GM12892 (cell line): Measurements from ENCODE around the gene CLDN1.

ENCODE experiments used
- POLR2A ChIP-seq: IDR thresholded peaks from 2 replicates; pipeline ENCODE4 v1.6.1; 2011; ENCODE audit warnings: low read depth, low read length, control low read depth
- POLR2AphosphoS5 ChIP-seq: IDR thresholded peaks from 2 replicates; pipeline ENCODE4 v1.6.1; 2011; ENCODE audit warnings: low read depth, low read length, control low read depth
- TAF1 ChIP-seq: IDR thresholded peaks from 2 replicates; pipeline ENCODE4 v1.6.1; 2011; ENCODE audit warnings: low read depth, mild to moderate bottlenecking, control low read depth, low read length, borderline replicate concordance

DNA sequence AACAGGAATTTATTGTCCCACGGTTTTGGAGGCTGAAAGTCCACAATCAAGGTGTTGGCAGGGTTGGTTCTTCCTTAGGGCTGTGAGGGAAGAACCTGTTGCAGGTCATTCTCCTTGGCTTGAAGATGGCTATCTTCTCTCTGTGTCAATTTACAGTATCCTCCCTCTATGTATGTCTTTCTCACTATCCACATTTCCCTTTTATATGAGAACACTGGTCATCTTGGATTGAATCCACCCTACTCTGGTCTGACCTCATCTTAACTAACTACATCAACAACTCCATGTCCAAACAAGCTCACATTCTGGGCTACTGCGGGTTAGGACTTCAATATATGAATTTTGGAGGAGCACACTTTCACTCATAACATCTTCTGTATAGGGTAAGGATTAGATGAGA, 61.9 kb downstream of the CLDN1 start:
- TF ChIP-seq POLR2A (no peak), POLR2AphosphoS5 (no peak), TAF1 (no peak)
